Mesenchymal stem cell (in vitro differentiated cells and primary cell): Measurements from ENCODE around the gene RAB35.

Experiments used
- DNase-seq: peaks from one replicate; pipeline ENCODE4 v3.0.0-alpha.2; 2013
- H2AFZ ChIP-seq: one replicate; pipeline ENCODE4 v1.6.1; 2013; ENCODE audit warnings: low read depth, mild to moderate bottlenecking, control low read depth, inconsistent platforms, low read length, moderate library complexity
- H2AK5ac ChIP-seq: 2 replicates; pipeline ENCODE4 v1.6.1; 2013; ENCODE audit warnings: low read length, moderate library complexity, mild to moderate bottlenecking, inconsistent platforms; ENCODE audit not compliant: severe bottlenecking
- H2BK120ac ChIP-seq: one replicate; pipeline ENCODE4 v1.6.1; 2013; ENCODE audit warnings: low read depth, mild to moderate bottlenecking, inconsistent platforms, low read length, moderate library complexity
- H2BK12ac ChIP-seq, 2 experiments: one replicate each; pipeline ENCODE4 v1.6.1; 2013; ENCODE audit warnings: inconsistent platforms in 2 of 2, low read length in 2 of 2, mild to moderate bottlenecking in 2 of 2, moderate library complexity in 2 of 2, control low read depth in 1 of 2
- H2BK15ac ChIP-seq: one replicate; pipeline ENCODE4 v1.6.1; 2013; ENCODE audit warnings: mild to moderate bottlenecking, low read depth, inconsistent platforms; ENCODE audit not compliant: poor library complexity, severe bottlenecking
- H2BK5ac ChIP-seq: 2 replicates; pipeline ENCODE4 v1.6.1; 2013; ENCODE audit warnings: low read depth, mild to moderate bottlenecking, low read length, control low read depth, inconsistent platforms; ENCODE audit not compliant: poor library complexity, severe bottlenecking
- H3K14ac ChIP-seq, 2 experiments: one replicate each; pipeline ENCODE4 v1.6.1; 2013; ENCODE audit warnings: inconsistent platforms in 2 of 2, low read length in 2 of 2, control low read depth in 1 of 2, mild to moderate bottlenecking in 1 of 2, moderate library complexity in 1 of 2
- H3K18ac ChIP-seq, 2 experiments: one replicate each; pipeline ENCODE4 v1.6.1; 2013; ENCODE audit warnings: inconsistent platforms in 2 of 2, low read length in 2 of 2, control low read depth in 1 of 2, low read depth in 1 of 2, mild to moderate bottlenecking in 1 of 2
- H3K23ac ChIP-seq, 2 experiments: one replicate each; pipeline ENCODE4 v1.6.1; 2013; ENCODE audit warnings: inconsistent platforms in 2 of 2, low read length in 2 of 2, mild to moderate bottlenecking in 2 of 2, moderate library complexity in 2 of 2, control low read depth in 1 of 2
- H3K27ac ChIP-seq: 2 replicates; pipeline ENCODE4 v1.5.1; 2013; ENCODE audit warnings: mild to moderate bottlenecking, moderate library complexity, low read length, control low read depth, inconsistent platforms; ENCODE audit not compliant: poor library complexity, severe bottlenecking
- H3K27me3 ChIP-seq, 2 experiments: 2 replicates each; pipeline versions ENCODE4 v1.6.1 to v1.7.0; 2013; ENCODE audit warnings: low read length in 2 of 2, mild to moderate bottlenecking in 2 of 2, moderate library complexity in 2 of 2, control low read depth in 1 of 2, inconsistent platforms in 1 of 2; ENCODE audit not compliant: control insufficient read depth in 1 of 2, insufficient read depth in 1 of 2
- H3K36me3 ChIP-seq, 2 experiments: 2 replicates each; pipeline versions ENCODE4 v1.6.1 to v1.7.0; 2013; ENCODE audit warnings: low read length in 2 of 2, control low read depth in 1 of 2, inconsistent platforms in 1 of 2, low read depth in 1 of 2, mild to moderate bottlenecking in 1 of 2; ENCODE audit not compliant: insufficient read depth in 2 of 2, control insufficient read depth in 1 of 2
- H3K4ac ChIP-seq, 2 experiments: one replicate each; pipeline ENCODE4 v1.6.1; 2013; ENCODE audit warnings: inconsistent platforms in 2 of 2, low read length in 2 of 2, mild to moderate bottlenecking in 2 of 2, moderate library complexity in 2 of 2, control low read depth in 1 of 2, low read depth in 1 of 2
- H3K4me1 ChIP-seq: 2 replicates; pipeline ENCODE4 v1.6.1; 2013; ENCODE audit warnings: low read depth, low read length, control low read depth; ENCODE audit not compliant: control insufficient read depth, insufficient read depth
- H3K4me2 ChIP-seq: 2 replicates; pipeline ENCODE4 v1.6.1; 2013; ENCODE audit warnings: low read length, mild to moderate bottlenecking, inconsistent platforms; ENCODE audit not compliant: poor library complexity, severe bottlenecking
- H3K4me3 ChIP-seq, 2 experiments: 2 replicates each; pipeline versions ENCODE4 v1.5.1 to v1.7.0; 2013; ENCODE audit warnings: low read length in 2 of 2, mild to moderate bottlenecking in 2 of 2, control low read depth in 1 of 2, low read depth in 1 of 2; ENCODE audit not compliant: insufficient read depth in 1 of 2
- H3K79me1 ChIP-seq: replicated peaks from 2 replicates; pipeline ENCODE4 v1.6.1; 2013; ENCODE audit warnings: mild to moderate bottlenecking, control low read depth, low read length, inconsistent platforms; ENCODE audit not compliant: poor library complexity, severe bottlenecking
- H3K9ac ChIP-seq: 2 replicates; pipeline ENCODE4 v1.7.0; 2013; ENCODE audit warnings: mild to moderate bottlenecking, low read length, moderate library complexity
- H3K9me3 ChIP-seq: 2 replicates; pipeline ENCODE4 v1.7.0; 2013; ENCODE audit warnings: mild to moderate bottlenecking, low read length; ENCODE audit not compliant: control insufficient read depth
- H4K8ac ChIP-seq: one replicate; pipeline ENCODE4 v1.6.1; 2013; ENCODE audit warnings: inconsistent platforms, mild to moderate bottlenecking, low read length, moderate library complexity
- H4K91ac ChIP-seq: one replicate; pipeline ENCODE4 v1.6.1; 2013; ENCODE audit warnings: mild to moderate bottlenecking, low read length, inconsistent platforms
- WGBS: methylation state at CpG from one replicate; pipeline ENCODE4 v1.1.7; 2013; ENCODE audit warnings: mixed read lengths; 5-methylcytosine and 5-hydroxymethylcytosine counted together

RAB35 gene

DNA sequence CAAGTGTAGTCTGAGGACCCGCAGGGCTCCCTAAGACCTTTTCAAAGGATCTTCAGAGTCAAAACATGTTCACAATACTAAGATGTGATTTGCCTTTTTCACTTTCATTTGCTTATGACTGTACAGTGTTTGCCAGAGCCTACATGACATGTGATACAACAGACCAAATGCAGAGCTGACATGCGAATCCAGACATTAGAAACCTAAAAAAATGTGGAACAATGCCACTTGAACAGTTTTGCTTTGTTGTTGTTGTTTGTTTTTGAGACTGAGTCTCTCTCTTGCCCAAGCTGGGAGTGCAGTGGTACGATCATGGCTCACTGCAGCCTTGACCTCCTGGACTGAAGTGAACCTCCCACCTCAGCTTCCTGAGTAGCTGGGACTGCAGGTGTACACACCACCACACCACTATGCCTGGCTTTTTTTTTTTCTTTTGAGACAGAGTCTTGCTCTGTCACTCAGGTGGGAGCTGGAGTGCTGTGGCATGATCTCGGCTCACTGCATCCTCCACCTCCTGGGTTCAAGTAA lies 5.3 kb upstream of the RAB35 start:
- H3K4me1 ChIP-seq: peaks cover 5% of the 10 kb centered on the region
- H3K4ac ChIP-seq: no peak overlapping the region
- no peak overlapping the region for H3K14ac ChIP-seq
- H3K9ac ChIP-seq: no peak overlapping the region
- H3K4me3 ChIP-seq: no peak overlapping the region
- no peak overlapping the region for H2BK120ac ChIP-seq
- no peak overlapping the region for H3K23ac ChIP-seq
- no peak overlapping the region for H4K8ac ChIP-seq
- WGBS: 95% methylated on average over 4 of the region's 4 CpGs
- DNase-seq: peak; percentile 26
- H3K36me3 ChIP-seq: peaks cover 16 to 20% of the 10 kb centered on the region in 2 experiments
- no peak overlapping the region for H2BK15ac ChIP-seq
- no peaks in the 10 kb centered on the region for H3K27me3 ChIP-seq
- H2BK12ac ChIP-seq: no peak overlapping the region
- peaks cover 2% of the 10 kb centered on the region for H3K79me1 ChIP-seq
- H4K91ac ChIP-seq: no peak overlapping the region
- H2AFZ ChIP-seq: no peak overlapping the region
- no peak overlapping the region for H3K18ac ChIP-seq
- H3K27ac ChIP-seq: no peak overlapping the region
- no peaks in the 10 kb centered on the region for H3K9me3 ChIP-seq
- H2AK5ac ChIP-seq: no peak overlapping the region
- no peak overlapping the region for H3K4me2 ChIP-seq
- no peak overlapping the region for H2BK5ac ChIP-seq

DNA sequence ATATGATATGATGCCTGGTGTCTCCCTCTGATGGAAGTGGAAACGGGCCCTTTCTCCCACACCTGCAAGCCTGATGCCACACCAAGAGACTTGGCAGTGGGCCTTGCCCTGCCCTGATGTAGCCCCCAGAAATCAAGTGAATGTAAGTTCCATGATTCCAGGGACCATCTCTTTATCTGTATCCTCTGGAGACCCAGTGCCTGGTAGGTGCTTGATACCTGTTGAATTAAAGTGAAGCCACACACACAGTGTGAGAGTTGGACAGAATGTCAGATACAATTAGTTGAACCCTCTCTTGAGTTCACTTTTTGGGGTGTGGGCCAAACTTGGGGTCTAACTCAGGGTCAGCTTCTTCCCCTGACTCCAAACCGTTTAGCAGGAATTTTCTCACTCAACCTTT lies 4.8 kb upstream of the RAB35 start:
- H3K14ac ChIP-seq: peak overlapping the region in 1 of 2 experiments; percentile 35
- no peaks in the 10 kb centered on the region for H3K9me3 ChIP-seq
- no peak overlapping the region for H3K9ac ChIP-seq
- H3K4ac ChIP-seq: peak overlapping the region in 1 of 2 experiments; percentile 32
- peak overlapping the region in 1 of 2 experiments; percentile 68 for H3K18ac ChIP-seq
- no peak overlapping the region for H4K8ac ChIP-seq
- H3K4me1 ChIP-seq: peaks cover 5% of the 10 kb centered on the region
- H3K27me3 ChIP-seq: no peaks in the 10 kb centered on the region
- H2BK5ac ChIP-seq: no peak overlapping the region
- no peak overlapping the region for H2AFZ ChIP-seq
- no peak overlapping the region for H2AK5ac ChIP-seq
- peaks cover 11 to 15% of the 10 kb centered on the region in 2 experiments for H3K36me3 ChIP-seq
- H2BK12ac ChIP-seq: peak overlapping the region; percentile 14 to 21
- no peak overlapping the region for H2BK15ac ChIP-seq
- peaks cover 2% of the 10 kb centered on the region for H3K79me1 ChIP-seq
- no peak overlapping the region for H2BK120ac ChIP-seq
- H3K4me3 ChIP-seq: no peak overlapping the region
- WGBS: 88% methylated on average over 1 of the region's 2 CpGs
- no peak for DNase-seq
- no peak overlapping the region for H3K4me2 ChIP-seq
- H4K91ac ChIP-seq: no peak overlapping the region
- no peak overlapping the region for H3K23ac ChIP-seq
- H3K27ac ChIP-seq: no peak overlapping the region

DNA sequence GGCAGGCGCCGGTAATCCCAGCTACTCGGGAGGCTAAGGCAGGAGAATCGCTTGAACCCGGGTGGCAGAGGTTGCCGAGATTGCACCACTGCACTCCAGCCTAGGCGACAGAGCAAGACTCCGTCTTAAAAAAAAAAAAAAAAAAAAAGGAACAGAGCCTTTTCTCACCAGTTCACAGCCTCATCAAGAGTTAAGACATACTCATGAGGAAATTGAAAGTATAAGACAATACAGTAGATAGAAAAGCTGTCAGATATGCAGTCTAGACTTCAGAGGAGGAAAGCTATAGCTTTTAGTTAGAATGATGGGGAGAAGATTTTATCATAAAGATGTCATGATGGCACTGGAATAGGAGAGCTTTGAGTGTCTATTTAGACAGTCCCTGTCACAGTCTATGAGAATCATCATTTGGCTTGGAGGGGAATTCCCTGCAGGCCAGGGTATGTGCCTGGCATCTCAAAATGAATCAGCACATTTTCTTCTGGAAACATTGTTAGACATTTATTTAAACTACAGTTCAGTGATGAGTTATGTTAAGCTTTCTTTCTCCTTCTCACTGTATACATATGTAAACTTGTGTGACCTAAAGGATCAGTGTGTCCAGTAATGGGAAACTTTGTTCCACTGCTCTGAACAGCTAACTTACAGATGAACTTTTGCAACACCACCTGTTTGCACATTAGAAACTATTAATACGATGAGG lies 2.9 kb upstream of the RAB35 start:
- 93% methylated on average over 7 of the region's 9 CpGs for WGBS
- no peak overlapping the region for H2BK5ac ChIP-seq
- H3K4me3 ChIP-seq: peak overlapping the region in 1 of 2 experiments; percentile 6
- no peak overlapping the region for H2AFZ ChIP-seq
- H4K8ac ChIP-seq: no peak overlapping the region
- no peak overlapping the region for H3K23ac ChIP-seq
- H3K4me2 ChIP-seq: no peak overlapping the region
- H2BK120ac ChIP-seq: no peak overlapping the region
- DNase-seq: peak; percentile 89
- H3K79me1 ChIP-seq: no peaks in the 10 kb centered on the region
- no peak overlapping the region for H3K4ac ChIP-seq
- H3K9me3 ChIP-seq: no peaks in the 10 kb centered on the region
- H2AK5ac ChIP-seq: no peak overlapping the region
- H3K9ac ChIP-seq: peak overlapping the region; percentile 92
- H3K18ac ChIP-seq: no peak overlapping the region
- H3K14ac ChIP-seq: no peak overlapping the region
- H3K27me3 ChIP-seq: no peaks in the 10 kb centered on the region
- H4K91ac ChIP-seq: no peak overlapping the region
- peaks cover 0 to 2% of the 10 kb centered on the region in 2 experiments for H3K36me3 ChIP-seq
- H3K27ac ChIP-seq: peak overlapping the region; percentile 55
- no peak overlapping the region for H2BK15ac ChIP-seq
- H2BK12ac ChIP-seq: no peak overlapping the region
- peaks cover 16% of the 10 kb centered on the region for H3K4me1 ChIP-seq

DNA sequence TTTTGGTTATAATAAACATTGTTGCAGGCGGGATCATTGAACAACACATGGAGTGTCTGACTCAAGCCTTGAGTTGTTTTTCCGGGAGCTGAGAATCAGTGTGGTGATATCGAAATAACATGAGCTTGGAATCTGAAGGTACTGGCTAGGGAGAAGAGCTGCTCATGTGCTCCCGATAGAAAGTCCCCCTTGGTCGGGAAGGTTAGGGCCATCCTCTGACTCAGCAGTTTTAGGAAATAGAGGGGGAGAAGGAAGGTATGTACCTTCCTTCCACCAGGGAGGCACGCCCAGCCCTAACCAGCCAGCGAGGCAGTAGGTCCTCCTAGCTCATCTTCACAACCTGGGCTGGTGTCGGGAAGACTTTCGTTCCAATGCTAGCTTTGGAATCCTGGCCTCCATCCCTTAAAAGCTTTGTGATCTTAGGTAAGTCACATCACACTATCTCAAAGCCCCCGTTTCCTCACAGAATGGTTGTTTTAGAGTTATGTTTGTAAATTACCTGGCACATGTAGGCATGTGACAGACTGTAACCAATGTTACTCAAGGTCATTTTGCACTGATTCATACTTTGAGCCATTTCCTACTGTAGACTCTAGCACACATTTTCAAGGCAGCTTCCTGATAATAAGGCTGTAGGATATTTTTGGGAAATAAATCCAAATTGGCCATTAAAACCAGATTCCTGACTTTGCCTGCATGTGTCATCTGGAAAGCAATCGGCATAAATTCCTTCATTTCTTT lies 1.9 kb upstream of the RAB35 start:
- peaks cover 3 to 8% of the 10 kb centered on the region in 2 experiments for H3K36me3 ChIP-seq
- H2AFZ ChIP-seq: no peak overlapping the region
- peaks cover 16% of the 10 kb centered on the region for H3K4me1 ChIP-seq
- peak overlapping the region; percentile 22 for H3K4me2 ChIP-seq
- WGBS: 33% methylated on average over 8 of the region's 11 CpGs
- H3K9me3 ChIP-seq: no peaks in the 10 kb centered on the region
- peak overlapping the region; percentile 92 for H3K9ac ChIP-seq
- H2BK5ac ChIP-seq: no peak overlapping the region
- no peak overlapping the region for H2BK12ac ChIP-seq
- peak overlapping the region; percentile 8 for H4K91ac ChIP-seq
- peak overlapping the region in 1 of 2 experiments; percentile 35 for H3K18ac ChIP-seq
- H4K8ac ChIP-seq: no peak overlapping the region
- H3K27ac ChIP-seq: peak overlapping the region; percentile 4
- no peaks in the 10 kb centered on the region for H3K27me3 ChIP-seq
- no peak overlapping the region for H3K14ac ChIP-seq
- no peak overlapping the region for H2AK5ac ChIP-seq
- H3K79me1 ChIP-seq: no peaks in the 10 kb centered on the region
- H2BK120ac ChIP-seq: no peak overlapping the region
- peak overlapping the region in 1 of 2 experiments; percentile 2 for H3K4ac ChIP-seq
- H3K4me3 ChIP-seq: peak overlapping the region in 1 of 2 experiments; percentile 98
- H3K23ac ChIP-seq: no peak overlapping the region
- no peak overlapping the region for H2BK15ac ChIP-seq
- DNase-seq: peak; percentile 88
